K562 (cell line): ENCODE results near the gene MAGIX. TPM values are rescaled to one million over a fixed set of nuclear protein-coding genes. Genes with fewer than 3 reads are reported as not detected.

Experiments
- ARNT ChIP-seq, 2 experiments: fragments of 450-650 bp; IDR thresholded peaks; 2 replicates each; pipeline ENCODE4 v1.6.1; 2016; ENCODE audit warnings: mild to moderate bottlenecking in 1 of 2
- CHD2 ChIP-seq: IDR thresholded peaks from 2 replicates; pipeline ENCODE4 v1.6.1; 2011; ENCODE audit warnings: low read depth, low read length
- CLOCK ChIP-seq: fragments of 250-450 bp; sonication (Bioruptor Pico); IDR thresholded peaks from 2 replicates; pipeline ENCODE4 v1.4.0; 2020; ENCODE audit warnings: mild to moderate bottlenecking, moderate library complexity, borderline replicate concordance
- CREM ChIP-seq: IDR thresholded peaks from 2 replicates; pipeline ENCODE4 v1.6.1; 2014; ENCODE audit warnings: antibody characterized with exemption, low read depth
- DMBX1 ChIP-seq: fragments of 250-450 bp; sonication (Bioruptor Pico); IDR thresholded peaks from 2 replicates; pipeline ENCODE4 v1.8.0; 2022; ENCODE audit warnings: inconsistent platforms, mild to moderate bottlenecking, moderate library complexity, borderline replicate concordance
- E2F1 ChIP-seq: sonication (generic); formaldehyde crosslinking; IDR thresholded peaks from 2 replicates; pipeline ENCODE4 v1.8.1; 2023; ENCODE audit warnings: mild to moderate bottlenecking, missing genetic modification reagents, moderate library complexity
- ELF1 ChIP-seq: fragments of 200-800 bp; sonication (Bioruptor generic); IDR thresholded peaks from 2 replicates; pipeline ENCODE4 v1.6.1; 2016; ENCODE audit warnings: missing genetic modification characterization, missing compliant biosample characterization
- IRF1 ChIP-seq: sonication (generic); formaldehyde crosslinking; IDR thresholded peaks from 2 replicates; pipeline ENCODE4 v1.8.0; 2022; ENCODE audit warnings: missing genetic modification reagents, mild to moderate bottlenecking, borderline replicate concordance
- IRF9 ChIP-seq: fragments of 450-650 bp; IDR thresholded peaks from 2 replicates; pipeline ENCODE4 v1.6.1; 2016; ENCODE audit warnings: missing biosample characterization, missing genetic modification characterization
- MLLT1 ChIP-seq, 2 experiments: fragments of 450-650 bp; IDR thresholded peaks; 2 replicates each; pipeline ENCODE4 v1.6.1; 2016
- MNT ChIP-seq, 2 experiments: fragments of 450-650 bp; conservative IDR thresholded peaks; 2 replicates each; pipeline ENCODE4 v1.6.1; 2017; ENCODE audit warnings: mild to moderate bottlenecking in 2 of 2, moderate library complexity in 2 of 2
- NRF1 ChIP-seq, 2 experiments: fragments of 450-650 bp; IDR thresholded peaks in 1 of 2; conservative IDR thresholded peaks in 1 of 2; 2 replicates each; pipeline ENCODE4 v1.6.1; 2014; ENCODE audit warnings: mild to moderate bottlenecking in 2 of 2
- PPARD ChIP-seq: fragments of 250-450 bp; sonication (Bioruptor Pico); IDR thresholded peaks from 2 replicates; pipeline ENCODE4 v1.8.0; 2022; ENCODE audit warnings: inconsistent platforms, mild to moderate bottlenecking, moderate library complexity
- PRPF4 ChIP-seq: fragments of 200-400 bp; formaldehyde crosslinking; IDR thresholded peaks from one replicate; pipeline ENCODE4 v1.6.1; 2017; ENCODE audit warnings: low read length, low read depth, mild to moderate bottlenecking; ENCODE audit not compliant: insufficient read depth, poor library complexity, severe bottlenecking
- RBM39 ChIP-seq: fragments of 200-400 bp; formaldehyde crosslinking; optimal IDR thresholded peaks from 2 replicates; pipeline ENCODE3; 2018; ENCODE audit warnings: low read depth, low read length
- STAT5A ChIP-seq: IDR thresholded peaks from 2 replicates; pipeline ENCODE4 v1.6.1; 2012; ENCODE audit warnings: low read length, inconsistent platforms, borderline replicate concordance
- TEAD1 ChIP-seq, 2 experiments: fragments of 450-650 bp in 1 of 2; sonication (generic) in 1 of 2; formaldehyde crosslinking; IDR thresholded peaks; 2 replicates each; pipeline versions ENCODE4 v1.4.0 to v1.8.0; 2020 to 2022; ENCODE audit warnings: mild to moderate bottlenecking in 2 of 2, missing genetic modification reagents in 1 of 2
- ZKSCAN8 ChIP-seq: fragments of 200-800 bp; sonication (Bioruptor generic); IDR thresholded peaks from 2 replicates; pipeline ENCODE4 v1.6.1; 2016; ENCODE audit warnings: missing genetic modification characterization, missing compliant biosample characterization
- polyA plus RNA-seq, 8 experiments: library from polyadenylated mRNA; depleted of rRNA in 4 of 8; stranded (reverse) in 5 of 8; unstranded in 3 of 8; fragments of >200 nt; fragmentation: Nextera tagmentation in 2 of 8; fragmentation: Illumina TruSeq in 1 of 8; extraction: Ambion mirVana in 2 of 8; extraction: Trizol in 1 of 8; gene quantifications; 2 replicates each; pipeline versions ENCODE4 v1.2.1 to v1.2.3, GENCODE V29; 2011 to 2014; ENCODE audit warnings: inconsistent platforms in 1 of 8, missing spikeins in 1 of 8
- total RNA-seq, 7 experiments: library from RNA; depleted of rRNA in 6 of 7; stranded (reverse); fragments of >200 nt in 6 of 7; fragmentation: Illumina TruSeq in 2 of 7; extraction: Trizol in 2 of 7; gene quantifications; 2 replicates each; pipeline versions ENCODE4 v1.2.1 to v1.2.3, GENCODE V29; 2011 to 2021; ENCODE audit warnings: low replicate concordance in 1 of 7

MAGIX gene
- total and polyA plus RNA-seq, 9 of the 15 experiments (the other 6 are each of a cell fraction or from before 2014, with no cell fraction given): 0.08 to 3.5 (median 0.47) TPM

GRCh38 chrX:49190821-49191573, 28.4 kb downstream of the MAGIX start (continued):
- TF ChIP-seq STAT5A: no peak
- TF ChIP-seq CLOCK (CRISPR knock-in tag): no peak
- TF ChIP-seq ELF1 (tag): no peak
- no peak for TF ChIP-seq PPARD (CRISPR knock-in tag)
- no peak for TF ChIP-seq MNT (conservative IDR thresholded peaks at IDR 0.05)
- no peak for TF ChIP-seq IRF1 (CRISPR knock-in tag)
- peak; percentile 88 for TF ChIP-seq CHD2
- no peak for TF ChIP-seq ARNT (IDR thresholded peaks at IDR 0.05)
- TF ChIP-seq DMBX1 (CRISPR knock-in tag): no peak
- no peak for TF ChIP-seq E2F1 (CRISPR knock-in tag)
- TF ChIP-seq MLLT1 (IDR thresholded peaks at IDR 0.05): peak in 1 of 2 experiments; percentile 100; a peak in 2 of 4 replicates
- TF ChIP-seq ZKSCAN8 (CRISPR knock-in tag): no peak
- TF ChIP-seq TEAD1 (CRISPR knock-in tag; IDR thresholded peaks at IDR 0.05): no peak
- peak; percentile 92 to 94 for TF ChIP-seq NRF1 (conservative IDR thresholded peaks at IDR 0.05 in 1 of 2, IDR thresholded peaks at IDR 0.05 in 1 of 2)
- no peak for TF ChIP-seq PRPF4
- TF ChIP-seq RBM39: no peak
- TF ChIP-seq IRF9: no peak
- TF ChIP-seq CREM: peak; percentile 83
